ENCODE data around the gene ARMC9. TPM values are rescaled to one million over a fixed set of nuclear protein-coding genes. Genes with fewer than 3 reads are reported as not detected.
A peak's percentile ranks its signal among the peaks of the same experiment; 100 is the strongest.

The ARMC9 gene
- total RNA-seq, 1 experiment from 2014 or later = 19.9 TPM

GRCh38 chr2:231332388-231332787, 134.0 kb downstream of the ARMC9 start:
- Histone ChIP-seq H3K27me3 (no peaks in the 10 kb centered on the region), H3K36me3 (no peaks in the 10 kb centered on the region), H3K4me3 (no peak overlapping the region), H3K27ac (no peak overlapping the region), H3K4me1 (peaks cover 11% of the 10 kb centered on the region), H3K9me3 (replicated peaks) (no peaks in the 10 kb centered on the region)
- no peak for DNase-seq

GRCh38 chr2:231332872-231333500, 134.6 kb downstream of the ARMC9 start:
- no peaks in the 10 kb centered on the region for H3K27me3 ChIP-seq
- H3K9me3 ChIP-seq (replicated peaks) = no peaks in the 10 kb centered on the region
- DNase-seq = no peak
- H3K36me3 ChIP-seq = no peaks in the 10 kb centered on the region
- no peak overlapping the region for H3K4me3 ChIP-seq
- H3K4me1 ChIP-seq = peaks cover 11% of the 10 kb centered on the region
- H3K27ac ChIP-seq = no peak overlapping the region

DNA sequence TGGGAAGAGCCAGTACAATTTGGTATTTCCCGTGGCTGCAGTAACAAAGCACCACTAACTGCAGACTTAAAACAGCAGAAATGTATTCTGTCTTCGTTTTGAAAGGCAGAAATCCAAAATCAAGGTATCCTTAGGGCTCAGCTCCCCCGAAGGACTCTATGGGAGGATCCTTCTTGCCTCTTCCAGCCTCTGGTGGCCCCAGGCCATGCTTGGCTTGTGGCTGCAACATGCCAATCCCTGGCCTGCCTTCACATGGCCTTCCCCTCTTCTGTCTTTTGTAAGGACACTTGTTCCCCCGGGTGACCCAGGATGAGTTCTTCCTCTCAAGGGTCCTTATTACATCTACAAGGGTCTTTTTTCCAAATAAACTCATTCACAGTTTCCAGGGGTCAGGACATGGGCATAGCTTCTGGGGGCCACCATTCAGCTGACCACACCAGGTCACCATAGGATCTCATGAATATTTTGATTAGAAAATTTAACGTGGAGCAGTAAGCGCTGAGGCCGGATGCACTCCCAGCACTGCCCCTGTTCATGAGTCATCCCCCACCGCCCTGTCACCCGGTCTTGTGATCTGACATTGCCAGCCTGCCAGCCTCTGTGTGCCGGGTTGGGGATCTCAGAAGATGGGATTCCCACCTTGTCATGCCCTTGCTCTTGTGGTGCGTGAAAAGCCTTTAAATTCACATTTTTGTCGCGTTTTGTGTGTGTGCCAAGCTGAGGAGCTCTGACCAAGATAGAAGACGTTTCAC, 135.9 kb downstream of the ARMC9 start:
- no peak overlapping the region for H3K4me3 ChIP-seq
- H3K36me3 ChIP-seq = no peaks in the 10 kb centered on the region
- peak overlapping the region; percentile 39 for H3K27ac ChIP-seq
- DNase-seq = peak in 1 of 2 experiments; percentile 17
- peaks cover 11% of the 10 kb centered on the region for H3K4me1 ChIP-seq
- H3K9me3 ChIP-seq (replicated peaks) = no peaks in the 10 kb centered on the region
- no peaks in the 10 kb centered on the region for H3K27me3 ChIP-seq

GRCh38 chr2:231334981-231335380, 136.6 kb downstream of the ARMC9 start:
- peak overlapping the region; percentile 39 for H3K27ac ChIP-seq
- no peak overlapping the region for H3K4me3 ChIP-seq
- peak; percentile 61 to 79 for DNase-seq
- no peaks in the 10 kb centered on the region for H3K9me3 ChIP-seq (replicated peaks)
- H3K4me1 ChIP-seq = peaks cover 11% of the 10 kb centered on the region
- H3K27me3 ChIP-seq = no peaks in the 10 kb centered on the region
- no peaks in the 10 kb centered on the region for H3K36me3 ChIP-seq

DNA sequence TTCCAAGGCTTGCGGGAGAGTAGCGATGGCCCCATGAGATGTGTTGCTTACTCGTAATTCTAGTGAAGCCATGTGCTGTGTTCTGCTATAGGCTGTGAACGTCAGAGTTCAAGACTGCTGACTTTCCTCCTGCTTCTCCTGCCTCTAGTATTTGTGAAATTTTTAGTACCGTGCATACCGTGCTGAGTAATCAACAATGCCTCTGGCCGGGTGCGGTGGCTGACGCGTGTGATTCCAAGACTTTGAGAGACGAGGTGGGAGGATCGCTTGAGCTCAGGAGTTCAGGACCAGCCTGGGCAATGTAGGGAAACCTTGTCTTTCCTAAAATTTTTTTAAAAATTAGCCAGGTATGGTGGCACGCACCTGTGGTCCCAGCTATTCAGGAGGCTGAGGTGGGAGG, 137.2 kb downstream of the ARMC9 start:
- H3K27me3 ChIP-seq = no peaks in the 10 kb centered on the region
- no peaks in the 10 kb centered on the region for H3K9me3 ChIP-seq (replicated peaks)
- H3K4me3 ChIP-seq = no peak overlapping the region
- peaks cover 11% of the 10 kb centered on the region for H3K4me1 ChIP-seq
- no peak for DNase-seq
- no peaks in the 10 kb centered on the region for H3K36me3 ChIP-seq
- no peak overlapping the region for H3K27ac ChIP-seq

- Histone ChIP-seq H3K4me1 (peaks cover 11% of the 10 kb centered on the region), H3K36me3 (no peaks in the 10 kb centered on the region), H3K27me3 (no peaks in the 10 kb centered on the region), H3K4me3 (no peak overlapping the region), H3K9me3 (replicated peaks) (no peaks in the 10 kb centered on the region), H3K27ac (no peak overlapping the region)
- DNase-seq = no peak
Measured at GRCh38 chr2:231336236-231336635, 137.8 kb downstream of the ARMC9 start.

DNA sequence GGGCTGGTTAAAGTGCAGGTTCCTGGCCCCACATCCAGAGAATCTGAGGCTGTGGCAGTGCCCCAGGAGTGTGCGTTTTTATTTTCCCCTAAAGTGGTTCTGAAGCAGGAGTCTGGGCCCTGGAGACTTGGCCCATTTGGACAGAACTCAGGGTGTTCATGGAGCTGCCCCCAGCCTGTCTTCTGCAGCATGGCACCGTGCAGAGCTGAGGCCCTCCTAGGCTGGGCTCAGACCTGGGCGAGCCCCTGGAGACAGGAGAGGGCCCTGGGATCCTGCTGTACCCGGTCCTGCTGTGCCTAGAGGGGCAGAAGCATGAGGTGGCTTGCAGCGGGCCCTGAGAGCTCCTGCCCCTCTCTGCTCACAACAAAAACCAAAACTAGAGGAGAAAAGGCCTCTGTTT, 138.3 kb downstream of the ARMC9 start:
- Histone ChIP-seq H3K9me3 (replicated peaks) (no peaks in the 10 kb centered on the region), H3K36me3 (no peaks in the 10 kb centered on the region), H3K27me3 (no peaks in the 10 kb centered on the region), H3K27ac (no peak overlapping the region), H3K4me3 (no peak overlapping the region), H3K4me1 (peaks cover 11% of the 10 kb centered on the region)
- DNase-seq = no peak

- Histone ChIP-seq H3K27ac (no peak overlapping the region), H3K9me3 (replicated peaks) (no peaks in the 10 kb centered on the region), H3K27me3 (no peaks in the 10 kb centered on the region), H3K4me1 (peaks cover 11% of the 10 kb centered on the region), H3K4me3 (no peak overlapping the region), H3K36me3 (no peaks in the 10 kb centered on the region)
- no peak for DNase-seq
Measured at GRCh38 chr2:231337807-231338759, 139.7 kb downstream of the ARMC9 start.

DNA sequence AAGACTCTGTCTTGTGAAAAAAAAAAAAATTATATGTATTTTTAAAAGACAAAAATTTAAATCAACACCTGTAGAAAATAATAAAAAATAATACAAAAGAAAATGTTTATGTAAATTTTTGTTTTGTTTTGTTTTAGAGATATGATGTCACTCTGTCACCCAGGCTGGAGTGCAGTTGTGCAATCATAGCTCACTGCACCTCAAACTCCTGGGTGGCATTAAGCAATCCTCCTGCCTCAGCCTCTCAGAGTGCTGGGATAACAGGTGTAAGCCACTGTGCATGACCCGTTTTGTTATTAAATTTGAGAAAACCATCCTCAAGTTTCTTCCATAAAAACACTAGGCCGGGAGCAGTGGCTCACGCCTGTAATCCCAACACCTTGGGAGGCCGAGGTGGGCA, 140.9 kb downstream of the ARMC9 start:
- peak in 1 of 2 experiments; percentile 29 for DNase-seq
- no peak overlapping the region for H3K4me3 ChIP-seq
- peaks cover 11% of the 10 kb centered on the region for H3K4me1 ChIP-seq
- H3K36me3 ChIP-seq = no peaks in the 10 kb centered on the region
- no peaks in the 10 kb centered on the region for H3K9me3 ChIP-seq (replicated peaks)
- no peak overlapping the region for H3K27ac ChIP-seq
- H3K27me3 ChIP-seq = no peaks in the 10 kb centered on the region

- no peak for DNase-seq
- Histone ChIP-seq H3K27ac (no peak overlapping the region), H3K4me3 (no peak overlapping the region), H3K4me1 (no peaks in the 10 kb centered on the region), H3K36me3 (no peaks in the 10 kb centered on the region), H3K9me3 (replicated peaks) (no peaks in the 10 kb centered on the region), H3K27me3 (no peaks in the 10 kb centered on the region)
Measured at GRCh38 chr2:231341100-231341499, 142.7 kb downstream of the ARMC9 start.

- Histone ChIP-seq H3K9me3 (replicated peaks) (no peaks in the 10 kb centered on the region), H3K27me3 (no peaks in the 10 kb centered on the region), H3K4me1 (no peaks in the 10 kb centered on the region), H3K4me3 (no peak overlapping the region), H3K36me3 (no peaks in the 10 kb centered on the region), H3K27ac (no peak overlapping the region)
- no peak for DNase-seq
Measured at GRCh38 chr2:231342061-231342711, 143.8 kb downstream of the ARMC9 start.

DNA sequence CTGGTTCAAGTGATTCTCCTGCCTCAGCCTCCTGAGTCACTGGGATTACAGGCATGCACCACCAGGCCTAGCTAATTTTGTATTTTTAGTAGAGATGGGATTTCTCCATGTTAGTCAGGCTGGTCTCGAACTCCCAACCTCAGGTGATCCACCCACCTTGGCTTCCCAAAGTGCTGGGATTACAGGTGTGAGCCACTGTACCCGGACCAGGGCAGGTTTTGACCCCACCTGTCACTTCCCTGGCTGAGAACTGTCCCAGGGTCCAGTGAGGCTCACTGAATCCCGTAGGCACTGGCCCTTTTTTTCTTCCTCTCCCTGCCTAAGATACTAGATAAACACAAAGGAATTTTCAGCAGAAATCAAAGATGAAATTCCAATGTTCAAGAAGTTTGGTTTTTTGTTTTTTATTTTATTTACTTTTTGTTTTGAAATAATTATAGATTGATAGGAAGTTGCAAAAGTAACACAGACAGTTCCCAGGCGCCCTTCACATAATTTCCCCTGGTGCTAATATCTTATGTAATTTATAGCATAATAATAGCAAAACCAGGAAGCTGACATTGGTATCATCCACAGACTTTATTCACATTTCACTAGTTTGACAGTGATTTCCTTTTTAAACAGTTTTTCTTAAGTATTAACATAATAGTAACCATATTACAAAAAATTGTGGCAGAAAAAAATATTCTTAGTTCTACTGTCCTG, 144.7 kb downstream of the ARMC9 start:
- no peaks in the 10 kb centered on the region for H3K27me3 ChIP-seq
- DNase-seq = no peak
- H3K9me3 ChIP-seq (replicated peaks) = no peaks in the 10 kb centered on the region
- no peak overlapping the region for H3K27ac ChIP-seq
- no peaks in the 10 kb centered on the region for H3K4me1 ChIP-seq
- no peak overlapping the region for H3K4me3 ChIP-seq
- no peaks in the 10 kb centered on the region for H3K36me3 ChIP-seq

DNA sequence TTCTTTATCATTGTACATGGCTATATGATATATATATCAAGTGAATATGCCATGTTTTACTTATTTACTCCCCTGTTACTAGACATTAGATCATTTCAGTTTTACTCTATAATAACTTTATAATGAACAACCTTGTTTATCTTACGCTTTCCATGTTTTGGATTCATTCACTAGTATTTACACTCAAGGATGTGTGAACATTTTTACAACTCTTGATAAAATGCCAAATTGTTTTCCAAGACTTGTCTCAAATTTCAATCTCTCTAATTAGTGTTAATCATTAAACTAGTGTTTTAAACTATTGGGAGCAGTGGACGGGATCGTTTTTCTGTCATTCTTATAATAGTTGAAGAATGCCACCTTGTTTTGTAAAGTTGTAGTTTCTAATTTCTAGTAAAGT, 145.6 kb downstream of the ARMC9 start:
- Histone ChIP-seq H3K36me3 (no peaks in the 10 kb centered on the region), H3K4me1 (no peaks in the 10 kb centered on the region)

DNA sequence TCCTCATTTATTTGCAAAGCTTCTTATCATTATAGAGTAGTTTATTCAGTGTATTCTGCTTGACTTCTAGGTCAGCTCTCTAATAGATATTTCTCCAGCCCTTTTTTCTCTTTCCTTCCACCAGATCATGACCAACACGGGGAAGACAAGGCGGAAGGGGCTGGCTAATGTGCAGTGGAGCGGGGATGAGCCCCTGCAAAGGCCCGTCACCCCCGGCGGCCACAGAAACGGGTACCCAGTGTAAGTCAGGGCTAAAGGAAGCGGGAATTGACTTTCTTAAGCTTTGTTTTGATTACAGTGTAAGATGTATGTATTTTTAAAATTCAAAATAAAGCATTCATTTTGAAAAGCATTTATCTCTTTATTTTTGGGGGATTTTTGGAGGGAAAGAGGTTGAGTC, 146.4 kb downstream of the ARMC9 start:
- Histone ChIP-seq H3K9me3 (replicated peaks) (no peaks in the 10 kb centered on the region), H3K4me3 (no peak overlapping the region), H3K27ac (no peak overlapping the region), H3K27me3 (no peaks in the 10 kb centered on the region), H3K4me1 (no peaks in the 10 kb centered on the region), H3K36me3 (no peaks in the 10 kb centered on the region)
- no peak for DNase-seq

More for the DNA sequence above, 145.6 kb downstream of the ARMC9 start:
- H3K27me3 ChIP-seq = no peaks in the 10 kb centered on the region
- H3K4me3 ChIP-seq = no peak overlapping the region
- DNase-seq = no peak
- H3K27ac ChIP-seq = no peak overlapping the region
- no peaks in the 10 kb centered on the region for H3K9me3 ChIP-seq (replicated peaks)

All from SJCRH30 (cell line).